Measurements from ENCODE around the gene SARDH. TPM values are rescaled to one million over a fixed set of nuclear protein-coding genes. Genes with fewer than 3 reads are reported as not detected.
"Not testable (repeated sequence)": the region's sequence is repeated elsewhere in the genome, so short reads cannot be mapped to it uniquely, and the experiment has no call there.

SARDH gene
- total RNA-seq, 8 experiments from 2014 or later: 0.20 to 3.4 (median 2.4) TPM

DNA sequence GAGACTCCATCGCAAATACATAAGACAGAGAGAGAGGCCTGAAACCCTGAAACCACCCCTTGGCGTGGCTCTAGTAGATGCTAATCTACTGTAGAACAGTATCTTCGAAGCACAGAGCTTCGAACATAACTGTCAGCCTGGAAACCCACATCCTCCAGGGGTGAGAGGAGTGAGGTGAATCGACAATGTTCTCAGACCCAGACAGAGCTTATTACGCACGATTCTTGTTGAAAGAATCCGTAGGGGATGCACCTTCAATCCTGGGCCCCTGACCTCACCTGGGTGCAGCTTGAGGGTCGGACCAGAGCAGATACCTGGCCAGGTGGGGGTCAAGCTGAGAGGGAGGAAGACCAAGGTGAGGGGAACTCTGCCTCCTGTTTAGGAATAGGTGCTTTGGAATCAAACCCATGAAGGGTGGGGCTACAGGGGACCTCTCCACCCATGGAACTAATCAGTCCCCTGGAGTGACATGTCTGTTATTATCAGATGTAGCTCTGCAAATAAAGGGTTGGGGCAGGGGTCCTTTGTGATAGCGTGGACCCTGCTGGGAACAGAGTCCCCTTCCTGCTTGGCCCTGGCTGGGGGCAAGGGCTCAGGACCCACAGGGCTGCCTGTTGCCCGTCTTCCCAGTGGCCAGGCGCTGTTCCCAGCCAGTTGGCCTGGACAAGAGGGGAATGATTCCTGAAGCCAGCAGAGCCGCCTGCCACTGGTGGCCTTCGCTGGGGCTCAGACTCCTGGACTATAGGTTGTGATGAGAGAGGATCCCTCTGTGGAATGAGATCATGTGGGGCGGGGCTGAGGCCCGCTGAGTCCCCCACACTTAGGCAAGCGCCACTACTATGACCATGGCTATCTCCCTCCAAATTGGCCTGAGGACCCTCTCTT, 60.8 kb downstream of the SARDH start:
- Histone ChIP-seq H3K4me3 (no peak overlapping the region), H3K27ac (no peak overlapping the region), H3K4me1 (replicated peaks in 1 of 2) (peaks cover 19 to 23% of the 10 kb centered on the region in 2 donors)
- WGBS, 10 experiments: 54 to 100% (median 88%) methylated on average over 3 to 10 of the region's 17 CpGs; no CpG with 5 or more reads in 5 of the 10 experiments
- no peak for ATAC-seq (replicated peaks in 6 of 8)
- in situ Hi-C loops (cut with MboI; ENCODE audit: low pct_unique_long_range_greater_than_20kb in 2 of 9, low sequenced_read_pairs in 9 of 9, unreplicated experiment in 9 of 9): no loop called here

DNA sequence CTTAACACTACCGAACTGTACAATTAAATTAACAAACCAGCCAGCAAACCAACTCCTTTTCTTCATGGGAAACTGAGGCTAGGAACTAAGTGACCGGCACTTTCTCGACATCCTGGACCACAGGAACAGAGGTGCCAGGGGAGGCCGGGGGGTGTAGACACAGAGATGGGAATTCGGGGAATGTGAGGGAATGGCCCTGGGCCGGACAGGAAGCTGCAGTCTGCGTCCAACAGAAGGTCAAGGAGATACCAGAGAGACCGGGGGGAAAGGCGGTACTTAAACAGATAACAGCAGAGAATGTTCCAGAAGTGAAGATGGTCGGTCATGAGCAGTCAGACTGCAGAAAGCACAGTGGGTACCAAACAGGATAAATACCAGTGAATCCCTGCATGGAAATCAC, 61.7 kb downstream of the SARDH start:
- Histone ChIP-seq H3K4me3 (no peak overlapping the region), H3K27ac (no peak overlapping the region), H3K4me1 (replicated peaks in 1 of 2) (peaks cover 19 to 23% of the 10 kb centered on the region in 2 donors)
- in situ Hi-C loops (cut with MboI; ENCODE audit: low pct_unique_long_range_greater_than_20kb in 2 of 9, low sequenced_read_pairs in 9 of 9, unreplicated experiment in 9 of 9): no loop called here
- no peak for ATAC-seq (replicated peaks in 6 of 8)
- WGBS, 10 experiments: 37 to 100% (median 94%) methylated on average over 1 to 9 of the region's 10 CpGs

DNA sequence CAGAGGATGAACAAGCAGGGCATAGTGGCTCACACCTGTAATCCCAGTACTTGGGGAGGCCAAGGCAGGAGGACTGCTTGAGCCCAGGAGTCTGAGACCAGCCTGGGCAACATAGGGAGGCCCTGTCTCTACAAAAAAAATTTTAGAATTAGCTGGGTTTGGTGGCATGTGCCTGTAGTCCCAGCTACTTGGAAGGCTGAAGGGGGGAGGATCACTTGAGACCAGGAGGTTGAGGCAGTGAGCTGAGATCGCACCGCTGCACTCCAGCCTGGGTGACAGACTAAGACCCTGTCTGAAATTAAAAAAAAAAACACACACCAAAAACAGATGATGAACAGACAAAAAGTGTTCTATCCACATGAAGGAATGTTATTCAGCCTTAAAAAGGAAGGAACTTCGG, 62.4 kb downstream of the SARDH start:
- H3K4me3 ChIP-seq; in situ Hi-C loops (cut with MboI; ENCODE audit: low pct_unique_long_range_greater_than_20kb in 2 of 9, low sequenced_read_pairs in 9 of 9, unreplicated experiment in 9 of 9); ATAC-seq (replicated peaks in 6 of 8); H3K27ac ChIP-seq: not testable (repeated sequence)
- 44 to 100% (median 100%) methylated on average over 1 to 3 of the region's 3 CpGs; no CpG with 5 or more reads in 3 of the 10 experiments for WGBS, 10 experiments
- peaks cover 19 to 23% of the 10 kb centered on the region in 2 donors for H3K4me1 ChIP-seq (replicated peaks in 1 of 2)

DNA sequence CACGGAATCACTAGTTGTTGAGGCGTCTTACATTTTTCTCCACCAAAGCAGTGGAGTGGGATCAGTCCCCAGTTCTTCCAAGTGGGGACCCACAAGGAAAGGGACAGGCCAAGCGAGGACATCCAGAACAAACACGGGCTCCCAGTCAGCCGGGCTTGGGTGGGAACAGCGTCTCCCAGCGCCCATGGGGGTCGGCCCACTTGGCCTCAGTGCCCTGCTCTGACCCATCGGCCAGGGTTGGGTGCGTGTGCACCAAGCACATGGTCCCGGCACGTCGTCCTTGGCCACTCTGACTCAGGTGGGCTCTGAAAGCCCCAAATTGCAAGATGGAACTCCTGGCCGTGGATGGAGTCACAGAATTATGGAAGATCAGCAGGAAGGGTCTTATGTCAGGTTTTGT, 64.1 kb downstream of the SARDH start:
- H3K27ac ChIP-seq: no peak overlapping the region
- no peak for ATAC-seq (replicated peaks in 6 of 8)
- H3K4me1 ChIP-seq (replicated peaks in 1 of 2): peaks cover 15 to 18% of the 10 kb centered on the region in 2 donors
- 80 to 100% (median 91%) methylated on average over 1 to 9 of the region's 14 CpGs; no CpG with 5 or more reads in 2 of the 10 experiments for WGBS, 10 experiments
- no peak overlapping the region for H3K4me3 ChIP-seq
- in situ Hi-C loops (cut with MboI; ENCODE audit: low pct_unique_long_range_greater_than_20kb in 2 of 9, low sequenced_read_pairs in 9 of 9, unreplicated experiment in 9 of 9): no loop called here

DNA sequence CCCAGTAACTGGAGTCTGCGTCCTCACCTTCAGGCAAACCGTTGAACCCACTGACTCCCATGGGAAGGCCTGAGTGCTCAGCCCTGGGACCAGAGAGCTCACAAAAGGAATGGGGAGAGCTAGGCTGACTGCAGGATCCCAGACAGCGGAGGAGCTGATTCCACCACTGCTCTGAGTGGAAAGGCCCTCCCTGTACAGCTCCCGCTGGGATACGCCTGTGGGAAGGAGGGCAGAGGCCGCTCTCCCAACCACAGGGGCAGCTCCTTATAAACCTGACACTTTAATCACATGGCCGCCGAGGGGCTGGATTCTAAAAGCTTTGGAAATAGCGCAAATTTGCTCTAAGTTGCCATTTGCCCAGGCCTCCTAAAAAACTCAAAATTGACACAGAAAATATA, 64.9 kb downstream of the SARDH start:
- in situ Hi-C loops (cut with MboI; ENCODE audit: low pct_unique_long_range_greater_than_20kb in 2 of 9, low sequenced_read_pairs in 9 of 9, unreplicated experiment in 9 of 9): no loop called here
- peak in 5 of 8 experiments; percentile 80 to 88 (median 83) for ATAC-seq (replicated peaks in 6 of 8)
- 46 to 80% (median 75%) methylated on average over 1 to 6 of the region's 9 CpGs; no CpG with 5 or more reads in 4 of the 10 experiments for WGBS, 10 experiments
- Histone ChIP-seq H3K4me3 (no peak overlapping the region), H3K27ac (peak overlapping the region; percentile 15 to 28), H3K4me1 (replicated peaks in 1 of 2) (peaks cover 10 to 15% of the 10 kb centered on the region in 2 donors)

DNA sequence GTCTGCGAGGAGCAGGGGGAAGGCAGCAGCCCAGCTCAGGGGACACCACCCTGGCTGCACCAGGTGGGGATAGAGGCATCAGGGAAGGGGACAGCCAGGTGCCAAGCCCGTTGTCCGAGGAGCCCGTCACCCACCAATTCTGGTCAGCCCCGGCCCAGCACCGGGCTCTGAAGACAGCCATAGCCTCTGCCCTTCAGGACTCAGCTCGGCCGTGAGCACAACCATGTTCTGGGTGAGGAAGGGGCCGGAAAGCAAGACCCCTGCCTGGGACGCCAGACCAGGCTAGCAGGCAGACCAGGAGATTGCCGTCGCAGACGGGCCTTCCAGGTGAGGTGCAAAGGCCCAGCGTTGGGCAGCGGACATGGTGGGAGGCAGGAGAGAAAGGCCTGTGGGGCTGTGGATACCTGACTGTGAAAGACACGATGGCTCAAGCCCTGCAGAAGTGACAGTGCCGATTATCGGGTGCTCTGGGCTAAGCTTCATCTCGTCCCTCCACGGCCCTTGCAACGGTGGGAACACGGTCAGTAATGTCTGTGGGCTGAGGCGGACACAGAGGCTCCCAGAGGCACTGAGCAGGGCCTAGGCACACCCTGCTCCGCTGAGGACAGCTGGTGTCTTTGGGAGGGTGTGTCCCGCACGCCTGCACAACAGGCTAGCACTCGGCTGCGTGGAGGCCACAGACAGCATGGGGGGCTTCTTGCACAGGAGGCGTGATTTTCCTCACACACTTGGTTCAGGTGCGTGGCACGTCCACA, 65.5 kb downstream of the SARDH start:
- ATAC-seq (replicated peaks in 6 of 8): peak in 5 of 8 experiments; percentile 12 to 33 (median 28)
- H3K4me1 ChIP-seq (replicated peaks in 1 of 2): peaks cover 10 to 15% of the 10 kb centered on the region in 2 donors
- H3K4me3 ChIP-seq: no peak overlapping the region
- H3K27ac ChIP-seq: peak overlapping the region; percentile 15 to 28
- WGBS, 10 experiments: 82 to 100% (median 87%) methylated on average over 2 to 16 of the region's 31 CpGs; no CpG with 5 or more reads in 5 of the 10 experiments
- in situ Hi-C loops (cut with MboI; ENCODE audit: low pct_unique_long_range_greater_than_20kb in 2 of 9, low sequenced_read_pairs in 9 of 9, unreplicated experiment in 9 of 9): no loop called here

DNA sequence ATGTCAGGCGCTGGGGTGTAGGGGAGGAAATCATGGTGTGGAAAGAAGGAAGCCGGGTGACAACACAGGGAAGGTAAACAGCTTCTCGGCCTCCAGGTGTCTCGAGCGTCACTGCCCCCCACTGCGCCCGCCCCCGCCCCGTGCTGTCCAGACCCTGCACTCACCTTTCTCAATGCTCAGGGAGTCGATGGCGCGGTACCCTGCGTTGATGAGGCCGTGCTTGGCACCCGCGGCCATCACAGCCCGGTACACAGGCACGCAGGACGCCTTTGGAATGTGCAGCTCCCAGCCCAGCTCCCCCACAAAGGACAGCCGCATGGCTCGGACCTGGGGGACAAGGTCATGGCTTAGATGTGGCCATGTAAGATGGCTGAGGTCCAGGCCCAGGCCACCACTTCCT, 66.8 kb downstream of the SARDH start:
- Histone ChIP-seq H3K27ac (no peak overlapping the region), H3K4me3 (no peak overlapping the region), H3K4me1 (replicated peaks in 1 of 2) (peaks cover 10 to 15% of the 10 kb centered on the region in 2 donors)
- in situ Hi-C loops (cut with MboI; ENCODE audit: low pct_unique_long_range_greater_than_20kb in 2 of 9, low sequenced_read_pairs in 9 of 9, unreplicated experiment in 9 of 9): no loop called here
- 100% methylated on average over 1 to 2 of the region's 21 CpGs; no CpG with 5 or more reads in 8 of the 10 experiments for WGBS, 10 experiments
- no peak for ATAC-seq (replicated peaks in 6 of 8)

DNA sequence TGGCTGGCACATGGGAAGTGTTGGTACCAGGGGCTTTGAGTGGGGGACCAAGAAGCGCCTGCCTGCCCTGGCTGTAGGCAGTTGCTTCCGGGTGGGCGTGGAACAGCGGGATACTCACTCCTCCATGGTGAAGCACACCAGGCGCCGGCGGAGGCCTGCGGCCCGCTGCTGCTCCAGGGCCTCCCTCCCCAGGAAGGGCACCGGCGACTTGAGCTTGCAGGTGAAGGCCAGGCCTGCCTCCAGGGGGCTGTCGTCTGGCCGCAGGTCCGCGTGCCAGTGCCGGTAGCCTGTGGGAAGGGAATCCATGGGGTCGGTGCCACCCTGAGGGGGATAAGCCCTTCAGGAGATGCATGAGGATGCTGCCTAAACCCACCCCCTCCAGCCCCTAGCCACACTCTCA, 67.7 kb downstream of the SARDH start:
- ATAC-seq (replicated peaks in 6 of 8): no peak
- in situ Hi-C loops (cut with MboI; ENCODE audit: low pct_unique_long_range_greater_than_20kb in 2 of 9, low sequenced_read_pairs in 9 of 9, unreplicated experiment in 9 of 9): no loop called here
- H3K4me1 ChIP-seq (replicated peaks in 1 of 2): peaks cover 10 to 15% of the 10 kb centered on the region in 2 donors
- WGBS, 10 experiments: 80 to 100% (median 95%) methylated on average over 1 to 8 of the region's 17 CpGs; no CpG with 5 or more reads in 7 of the 10 experiments
- no peak overlapping the region for H3K4me3 ChIP-seq
- H3K27ac ChIP-seq: no peak overlapping the region

DNA sequence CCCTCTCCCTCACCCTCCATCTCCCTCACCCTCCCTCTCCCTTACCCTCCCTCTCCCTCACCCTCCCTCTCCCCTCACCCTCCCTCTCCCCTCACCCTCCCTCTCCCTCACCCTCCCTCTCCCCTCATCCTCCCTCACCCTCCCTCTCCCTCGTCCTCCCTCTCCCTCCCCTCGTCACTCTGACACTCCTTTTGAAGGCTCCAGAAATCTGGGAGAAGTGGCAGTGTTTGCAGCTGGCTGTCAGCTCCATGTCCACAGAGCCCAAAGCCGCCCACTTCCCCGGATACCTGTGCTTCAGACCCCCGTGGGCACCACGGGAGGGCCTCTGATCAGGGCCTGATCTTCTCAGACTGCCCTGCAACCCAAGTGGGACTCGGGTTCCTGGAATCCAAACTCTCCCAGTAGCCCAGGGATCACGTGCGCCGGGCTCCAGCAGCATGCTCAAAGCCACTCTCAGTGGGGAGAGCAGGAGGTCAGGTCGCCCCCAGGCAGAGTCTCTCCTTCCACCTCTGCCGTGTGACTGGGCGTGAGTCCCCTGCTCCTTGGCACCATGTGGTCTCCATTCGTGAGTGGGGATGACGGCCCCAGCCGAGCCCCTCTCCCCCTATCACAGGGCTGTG, 68.9 kb downstream of the SARDH start:
- 68% methylated on average over 4 of the region's 16 CpGs; no CpG with 5 or more reads in 9 of the 10 experiments for WGBS, 10 experiments
- peaks cover 10 to 12% of the 10 kb centered on the region in 2 donors for H3K4me1 ChIP-seq (replicated peaks in 1 of 2)
- in situ Hi-C loops (cut with MboI; ENCODE audit: low pct_unique_long_range_greater_than_20kb in 2 of 9, low sequenced_read_pairs in 9 of 9, unreplicated experiment in 9 of 9): no loop called here

DNA sequence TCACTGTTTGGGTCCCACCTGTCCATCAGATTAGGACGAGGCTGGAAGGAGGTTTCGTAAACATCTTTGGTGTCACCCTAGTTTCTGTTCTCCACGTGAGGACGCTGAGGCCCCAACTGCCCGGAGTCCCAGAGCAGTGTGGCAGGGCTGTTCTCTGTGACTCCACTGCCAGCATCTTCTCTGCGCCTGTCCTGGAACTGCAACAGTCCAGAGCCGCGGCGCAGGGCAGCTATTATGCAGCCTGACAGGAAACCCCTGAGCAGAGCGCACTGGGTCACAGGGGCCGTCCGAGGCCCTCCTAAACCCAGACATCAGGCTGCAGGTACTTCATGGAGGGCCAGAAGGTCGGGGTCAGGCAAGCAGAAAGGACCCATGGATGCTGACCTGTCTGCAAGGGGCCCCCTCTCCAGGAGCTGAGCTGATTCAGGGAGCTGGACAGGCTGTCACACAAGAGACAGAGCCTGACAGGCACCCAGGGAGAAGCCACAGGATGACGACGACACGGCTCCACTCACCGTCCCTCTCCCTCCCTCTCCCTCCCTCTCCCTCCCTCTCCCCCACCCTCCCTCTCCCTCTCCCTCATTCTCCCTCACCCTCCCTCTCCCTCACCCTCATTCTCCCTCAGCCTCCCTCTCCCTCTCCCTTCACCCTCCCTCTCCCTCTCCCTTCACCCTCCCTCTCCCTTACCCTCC, 70.2 kb downstream of the SARDH start:
- H3K4me1 ChIP-seq (replicated peaks in 1 of 2): peaks cover 0 to under 1% of the 10 kb centered on the region in 2 donors
- H3K4me3 ChIP-seq: no peak overlapping the region
- peak in 2 of 8 experiments; percentile 21 to 29 for ATAC-seq (replicated peaks in 6 of 8)
- in situ Hi-C loops (cut with MboI; ENCODE audit: low pct_unique_long_range_greater_than_20kb in 2 of 9, low sequenced_read_pairs in 9 of 9, unreplicated experiment in 9 of 9): no loop called here
- 0 to 94% (median 73%) methylated on average over 2 to 7 of the region's 17 CpGs; no CpG with 5 or more reads in 4 of the 10 experiments for WGBS, 10 experiments
- H3K27ac ChIP-seq: no peak overlapping the region

More for the DNA sequence above, 68.9 kb downstream of the SARDH start:
- no peak for ATAC-seq (replicated peaks in 6 of 8)
- Histone ChIP-seq H3K27ac (no peak overlapping the region), H3K4me3 (no peak overlapping the region)

DNA sequence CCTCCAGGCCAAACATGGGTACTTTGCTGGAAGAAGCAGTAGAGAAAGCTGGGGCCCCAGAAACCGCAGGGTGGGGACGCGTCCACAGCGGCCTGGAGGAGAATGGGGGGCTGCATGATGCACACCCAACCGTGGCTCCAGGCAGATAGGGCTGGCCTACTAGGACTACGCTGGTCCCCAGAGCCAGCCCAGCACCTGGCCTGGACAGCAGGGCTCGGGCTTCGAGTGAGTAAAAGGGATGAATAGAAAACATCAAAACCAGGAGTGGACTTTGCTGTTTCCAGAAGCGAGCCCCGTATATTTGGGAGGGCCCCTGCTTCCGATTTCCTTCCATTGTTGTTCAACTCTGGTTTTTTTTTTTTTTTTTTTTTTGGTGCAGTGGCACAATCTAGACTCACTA, 71.3 kb downstream of the SARDH start:
- Histone ChIP-seq H3K4me3 (no peak overlapping the region), H3K4me1 (replicated peaks in 1 of 2) (no peaks in the 10 kb centered on the region), H3K27ac (no peak overlapping the region)
- ATAC-seq (replicated peaks in 6 of 8): no peak
- WGBS, 10 experiments: 0 to 91% (median 53%) methylated on average over 1 to 9 of the region's 11 CpGs; no CpG with 5 or more reads in 5 of the 10 experiments
- in situ Hi-C loops (cut with MboI; ENCODE audit: low pct_unique_long_range_greater_than_20kb in 2 of 9, low sequenced_read_pairs in 9 of 9, unreplicated experiment in 9 of 9): no loop called here

DNA sequence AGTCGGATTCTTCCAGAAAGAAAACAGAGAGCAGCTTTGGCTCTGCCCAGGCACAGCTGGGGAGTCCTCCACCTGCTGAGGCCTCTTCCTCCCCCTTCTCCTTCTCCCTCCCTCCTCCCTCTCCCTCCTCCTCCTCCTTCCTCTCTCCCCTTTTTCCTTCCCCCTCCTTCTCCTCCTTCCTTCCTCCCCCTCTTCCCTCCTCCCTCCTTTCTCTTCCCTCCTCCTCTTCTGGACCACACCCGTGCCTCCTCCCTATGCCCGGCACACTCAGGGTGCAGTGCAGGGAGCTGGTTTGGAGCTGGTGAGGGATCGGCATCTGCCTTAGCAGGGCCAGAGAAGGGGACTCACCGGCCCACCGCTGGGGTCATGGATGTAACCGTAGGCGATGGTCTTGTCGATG, 71.8 kb downstream of the SARDH start:
- ATAC-seq (replicated peaks in 6 of 8): no peak
- Histone ChIP-seq H3K4me1 (replicated peaks in 1 of 2) (no peaks in the 10 kb centered on the region), H3K4me3 (no peak overlapping the region), H3K27ac (no peak overlapping the region)
- in situ Hi-C loops (cut with MboI; ENCODE audit: low pct_unique_long_range_greater_than_20kb in 2 of 9, low sequenced_read_pairs in 9 of 9, unreplicated experiment in 9 of 9): no loop called here
- 62% methylated on average over 3 of the region's 9 CpGs; no CpG with 5 or more reads in 9 of the 10 experiments for WGBS, 10 experiments
